ENCODE measurements around the gene NLRP1. TPM values are rescaled to one million over a fixed set of nuclear protein-coding genes. Genes with fewer than 3 reads are reported as not detected.

NLRP1 gene
- total RNA-seq, 4 donors from 2014 or later = 3.6 to 7.7 (median 6.9) TPM

- no peak for ATAC-seq
- H3K4me3 ChIP-seq = no peak overlapping the region
- no peaks in the 10 kb centered on the region for H3K4me1 ChIP-seq
- DNase-seq = no peak
- no peak for TF ChIP-seq CTCF (IDR thresholded peaks at IDR 0.05 in 4 of 5, conservative IDR thresholded peaks at IDR 0.05 in 1 of 5)
- TF ChIP-seq POLR2A (IDR thresholded peaks at IDR 0.05) = no peak
- intact Hi-C loops (cut with DNase I; ENCODE audit: low total_unique reads) (no loop called here), in situ Hi-C loops (cut with MboI; ENCODE audit: low sequenced_read_pairs in 4 of 4) (no loop called here)
- no peaks in the 10 kb centered on the region for H3K27me3 ChIP-seq
- no peaks in the 10 kb centered on the region for H3K36me3 ChIP-seq
- no peak overlapping the region for H3K27ac ChIP-seq
- no peaks in the 10 kb centered on the region for H3K9me3 ChIP-seq
These were observed 40.2 kb downstream of the NLRP1 start for GRCh38 chr17:5544115-5544514.

- Histone ChIP-seq H3K4me3 (no peak overlapping the region), H3K36me3 (no peaks in the 10 kb centered on the region), H3K9me3 (no peaks in the 10 kb centered on the region), H3K27me3 (no peaks in the 10 kb centered on the region), H3K27ac (no peak overlapping the region), H3K4me1 (no peaks in the 10 kb centered on the region)
- intact Hi-C loops (cut with DNase I; ENCODE audit: low total_unique reads) = no loop called here
- ATAC-seq = no peak
- no peak for DNase-seq
- TF ChIP-seq CTCF (IDR thresholded peaks at IDR 0.05 in 4 of 5, conservative IDR thresholded peaks at IDR 0.05 in 1 of 5) (no peak), POLR2A (IDR thresholded peaks at IDR 0.05) (no peak)
- in situ Hi-C loops (cut with MboI; ENCODE audit: low sequenced_read_pairs in 4 of 4) = no loop called here
These were observed 42.6 kb downstream of the NLRP1 start for GRCh38 chr17:5541610-5542202.

GRCh38 chr17:5540321-5540720, 44.0 kb downstream of the NLRP1 start:
- intact Hi-C loops (cut with DNase I; ENCODE audit: low total_unique reads) (no loop called here), in situ Hi-C loops (cut with MboI; ENCODE audit: low sequenced_read_pairs in 4 of 4) (no loop called here)
- no peak overlapping the region for H3K4me3 ChIP-seq
- TF ChIP-seq POLR2A (IDR thresholded peaks at IDR 0.05) (no peak), CTCF (IDR thresholded peaks at IDR 0.05 in 4 of 5, conservative IDR thresholded peaks at IDR 0.05 in 1 of 5) (no peak)
- no peaks in the 10 kb centered on the region for H3K36me3 ChIP-seq
- ATAC-seq (no peak), DNase-seq (no peak)
- H3K27me3 ChIP-seq = no peaks in the 10 kb centered on the region
- H3K4me1 ChIP-seq = no peaks in the 10 kb centered on the region
- no peaks in the 10 kb centered on the region for H3K9me3 ChIP-seq
- no peak overlapping the region for H3K27ac ChIP-seq

- H3K27ac ChIP-seq = no peak overlapping the region
- no peaks in the 10 kb centered on the region for H3K4me1 ChIP-seq
- H3K4me3 ChIP-seq = no peak overlapping the region
- TF ChIP-seq CTCF (IDR thresholded peaks at IDR 0.05 in 4 of 5, conservative IDR thresholded peaks at IDR 0.05 in 1 of 5) (no peak), POLR2A (IDR thresholded peaks at IDR 0.05) (no peak)
- H3K36me3 ChIP-seq = no peaks in the 10 kb centered on the region
- no peaks in the 10 kb centered on the region for H3K9me3 ChIP-seq
- intact Hi-C loops (cut with DNase I; ENCODE audit: low total_unique reads) = no loop called here
- DNase-seq (no peak), ATAC-seq (no peak)
- H3K27me3 ChIP-seq = no peaks in the 10 kb centered on the region
- in situ Hi-C loops (cut with MboI; ENCODE audit: low sequenced_read_pairs in 4 of 4) = no loop called here
These were observed 45.0 kb downstream of the NLRP1 start for GRCh38 chr17:5539286-5539685.
